ACHN (cell line): Measurements from ENCODE around the gene DCLK1.
A peak's percentile ranks its signal among the peaks of the same experiment; 100 is the strongest.

Experiments
- DNase-seq: peaks from one replicate; pipeline ENCODE4 v3.0.0-alpha.2; 2015
- in situ Hi-C: cut with HindIII; loops from 2 replicates; pipeline ENCODE4 v1.10.0; 2017; ENCODE audit warnings: low sequenced_read_pairs, low pct_ligation_motif_present, low pct_unique_long_range_greater_than_20kb

The DCLK1 gene

GRCh38 chr13:36062249-36062648, 68.9 kb downstream of the DCLK1 start:
- DNase-seq = no peak
- in situ Hi-C loops = no loop called here

DNA sequence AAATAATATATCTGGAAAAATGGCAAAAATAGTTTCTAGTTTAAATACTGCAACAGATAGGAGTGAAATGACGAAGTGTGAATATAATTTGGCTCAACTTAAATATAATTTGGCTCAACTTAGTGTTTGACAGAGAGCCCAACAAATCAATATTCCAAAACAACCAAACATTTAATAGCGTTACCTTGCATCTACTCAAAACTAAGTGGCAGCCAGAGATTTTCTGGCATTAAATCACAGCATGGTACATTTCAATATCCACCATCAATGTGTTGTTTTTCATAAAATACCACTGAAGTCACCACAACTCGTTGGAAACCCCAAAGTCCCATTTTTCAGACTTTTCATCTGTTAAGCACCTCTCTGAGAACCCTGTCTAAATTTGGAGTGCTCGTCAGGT, 69.6 kb downstream of the DCLK1 start:
- in situ Hi-C loops = no loop called here
- DNase-seq = no peak

DNA sequence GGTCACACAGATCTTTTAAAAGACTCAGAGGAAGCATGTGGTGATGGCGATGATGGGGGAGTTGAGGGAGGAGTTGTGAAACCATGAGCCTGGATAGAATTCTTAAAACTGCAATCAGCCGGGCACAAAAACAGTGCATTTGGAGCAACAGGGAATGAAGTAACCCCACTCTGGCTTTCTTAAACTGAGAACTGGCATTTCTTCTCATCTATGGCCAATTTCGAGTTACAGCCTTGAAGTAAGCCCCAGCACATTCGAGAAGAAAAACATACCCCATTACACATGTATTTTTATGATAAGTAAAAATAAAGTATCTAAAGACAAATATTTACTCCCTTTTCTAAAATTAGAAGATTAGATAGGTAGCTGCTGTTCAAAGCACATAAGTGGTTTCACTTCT, 70.1 kb downstream of the DCLK1 start:
- in situ Hi-C loops = no loop called here
- no peak for DNase-seq

DNA sequence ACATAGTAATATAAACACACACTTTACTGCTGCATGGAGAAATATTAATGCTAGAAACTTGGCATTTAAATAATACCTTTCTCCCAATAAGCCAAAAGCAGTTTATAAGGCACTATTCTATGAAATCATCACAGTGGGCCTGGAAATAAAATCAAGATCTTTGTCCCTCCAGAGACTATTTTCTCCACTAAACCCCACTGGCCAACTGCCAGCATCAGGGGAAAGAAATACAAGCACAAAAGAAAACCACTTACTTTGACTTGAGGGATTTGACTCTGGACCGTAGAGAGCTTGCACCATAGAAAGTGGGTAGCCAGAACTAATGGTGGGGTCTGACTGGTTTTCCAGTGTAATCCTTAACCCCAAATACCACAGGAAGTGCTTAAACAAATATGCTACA, 71.9 kb downstream of the DCLK1 start:
- DNase-seq = no peak

DNA sequence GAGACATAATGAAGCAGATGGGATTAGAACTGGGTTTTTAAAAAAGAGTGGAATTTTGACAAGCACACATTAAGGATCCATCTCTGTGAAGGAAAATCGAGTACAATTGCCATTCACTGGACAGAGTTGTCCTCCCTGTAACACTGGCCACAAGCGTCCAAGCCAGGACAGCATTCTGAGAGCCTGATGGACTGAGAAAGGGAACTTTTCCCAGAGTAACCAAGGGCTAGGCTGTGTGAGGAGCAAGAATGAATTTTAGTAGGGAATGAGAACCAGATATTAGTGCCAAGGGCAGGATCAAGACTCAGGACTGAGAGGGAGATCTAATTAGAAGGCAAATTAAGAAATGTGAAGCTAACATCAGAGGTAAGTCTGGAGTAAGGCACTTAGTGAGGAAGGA, 73.1 kb downstream of the DCLK1 start:
- in situ Hi-C loops = no loop called here
- DNase-seq = no peak

More for the DNA sequence above, 71.9 kb downstream of the DCLK1 start:
- in situ Hi-C loops = no loop called here

GRCh38 chr13:36057547-36057946, 73.6 kb downstream of the DCLK1 start:
- in situ Hi-C loops = no loop called here

DNA sequence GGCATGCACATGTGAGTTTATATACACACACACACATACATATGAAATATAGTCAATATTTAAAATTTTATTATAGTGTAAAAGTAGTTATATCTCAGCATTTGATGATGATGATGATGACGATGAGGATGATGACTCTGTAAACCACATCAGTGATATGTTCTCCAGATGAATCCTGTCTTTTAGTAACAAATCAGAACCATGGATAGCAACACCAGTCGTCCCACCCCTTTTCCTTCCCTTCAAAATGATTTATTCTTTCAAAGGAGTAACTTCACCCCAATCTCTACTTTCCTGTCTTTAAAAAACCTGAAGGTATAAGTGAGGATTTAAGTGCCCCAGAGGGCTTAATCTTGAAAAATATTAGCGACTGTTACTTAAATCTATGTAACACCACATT, 74.1 kb downstream of the DCLK1 start:
- DNase-seq = peak; percentile 15
- in situ Hi-C loops = no loop called here

More at GRCh38 chr13:36057547-36057946, 73.6 kb downstream of the DCLK1 start:
- no peak for DNase-seq

GRCh38 chr13:36055366-36055765, 75.8 kb downstream of the DCLK1 start:
- DNase-seq = no peak
- in situ Hi-C loops = no loop called here

DNA sequence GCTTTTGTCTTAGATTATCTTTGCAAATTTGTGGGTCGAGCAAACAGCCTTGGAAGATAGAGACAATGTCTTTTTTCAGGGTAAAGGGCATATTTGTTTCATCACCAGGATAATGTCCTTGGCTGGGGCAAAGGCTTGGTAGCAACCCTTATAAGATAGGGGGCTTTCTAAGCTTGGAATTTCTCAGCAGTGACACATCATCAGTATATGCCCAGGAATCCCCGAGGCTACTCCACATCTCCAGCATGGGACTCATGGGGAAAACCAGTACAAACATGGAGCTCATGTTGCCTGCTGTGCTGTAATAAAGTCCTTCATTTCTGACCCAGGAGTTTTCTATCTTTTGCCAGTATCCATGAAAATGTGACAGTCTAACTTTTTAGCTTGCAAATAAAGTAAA, 77.1 kb downstream of the DCLK1 start:
- in situ Hi-C loops = no loop called here
- DNase-seq = no peak

DNA sequence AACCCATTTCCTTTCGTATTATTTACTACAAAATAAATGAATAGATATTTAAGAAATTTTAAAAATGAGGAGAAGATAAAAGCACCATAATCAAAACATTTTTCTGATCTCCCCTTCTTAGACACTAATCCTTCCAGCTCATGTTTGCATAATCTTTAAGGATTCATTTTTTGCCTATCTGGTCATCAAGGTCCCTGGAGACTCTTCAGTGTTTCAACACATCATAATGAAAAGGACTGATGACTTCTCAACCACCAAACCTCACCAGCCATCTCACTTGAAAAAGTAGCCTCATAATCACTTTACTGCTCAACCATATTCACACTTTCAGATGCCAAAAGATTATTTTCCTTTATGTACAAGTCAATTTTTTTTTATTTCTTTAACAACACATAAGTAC, 80.1 kb downstream of the DCLK1 start:
- no peak for DNase-seq
- in situ Hi-C loops = no loop called here

DNA sequence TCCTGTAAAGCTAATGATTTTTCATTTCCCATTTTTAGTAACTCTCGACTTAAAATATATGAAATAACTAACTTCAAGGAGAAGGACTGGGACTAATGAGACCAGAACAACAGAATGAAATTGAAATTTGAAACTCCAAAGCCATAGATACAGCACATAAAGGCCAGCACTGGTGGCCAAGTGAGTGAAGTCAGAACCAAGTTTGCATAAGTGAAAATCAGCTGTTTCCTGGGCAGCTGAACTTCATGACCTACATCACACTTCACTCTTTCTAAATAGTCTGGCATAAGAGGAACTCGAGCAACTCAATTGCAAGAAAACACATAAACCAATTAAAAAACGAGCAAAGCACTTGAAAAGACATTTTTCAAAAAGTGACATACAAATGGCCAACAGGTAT, 84.5 kb downstream of the DCLK1 start:
- DNase-seq = no peak
- in situ Hi-C loops = no loop called here

DNA sequence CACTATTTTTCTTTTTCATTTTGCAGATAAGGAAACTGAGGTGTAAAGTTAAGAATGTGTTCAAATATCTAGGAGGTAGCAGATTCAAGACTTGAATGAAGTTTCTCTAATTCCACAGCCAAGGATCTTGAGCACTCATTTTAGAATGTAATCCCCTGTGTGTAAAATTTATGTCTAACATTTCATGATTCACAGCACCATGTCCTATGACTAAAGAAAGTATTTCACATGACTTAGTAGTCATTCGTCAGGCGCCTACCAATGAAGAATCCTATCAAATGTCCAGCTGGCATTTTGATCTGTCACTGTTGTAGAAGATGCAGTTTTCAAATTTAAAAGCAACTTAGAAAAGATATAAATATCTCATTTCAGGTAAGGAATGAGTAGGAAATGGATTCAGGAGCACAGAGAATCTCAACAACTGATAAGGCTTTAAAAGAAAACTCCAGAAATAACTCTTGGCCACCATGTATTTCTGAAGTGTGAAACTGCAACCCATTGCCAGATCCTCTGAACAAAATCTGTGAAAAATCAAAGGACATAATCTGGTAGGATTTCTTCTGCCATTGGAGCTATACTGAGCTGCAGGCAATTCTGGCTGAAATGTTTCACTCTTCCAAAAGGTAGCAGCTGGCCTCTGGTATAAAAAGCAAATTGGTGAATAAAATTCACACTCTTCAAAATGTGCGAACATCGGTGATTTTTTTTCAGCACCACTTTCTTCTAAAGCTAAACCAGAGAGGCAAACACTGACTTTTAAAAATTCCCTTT, 92.2 kb downstream of the DCLK1 start:
- in situ Hi-C loops = no loop called here
- no peak for DNase-seq

DNA sequence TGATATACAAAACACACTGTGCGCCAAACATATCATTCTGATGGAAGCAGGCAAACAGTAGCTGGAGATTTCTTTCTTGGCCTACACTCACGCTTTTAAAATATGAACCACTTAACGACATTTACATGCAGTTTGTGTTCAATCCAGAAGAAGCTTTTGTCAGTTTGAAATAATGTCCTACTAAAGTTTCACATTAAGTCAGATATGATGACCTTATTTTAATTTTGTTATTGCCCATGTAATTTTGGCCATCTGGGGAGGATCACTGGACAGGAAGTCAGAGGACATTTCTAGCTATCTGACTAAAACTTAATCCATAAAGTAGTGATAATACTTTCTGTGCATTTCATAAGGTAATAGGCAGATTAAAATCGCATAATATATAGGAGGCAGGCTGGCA, 98.1 kb downstream of the DCLK1 start:
- in situ Hi-C loops = no loop called here
- DNase-seq = no peak

- in situ Hi-C loops = no loop called here
- no peak for DNase-seq
Observed at GRCh38 chr13:36031490-36031889, 99.7 kb downstream of the DCLK1 start.

DNA sequence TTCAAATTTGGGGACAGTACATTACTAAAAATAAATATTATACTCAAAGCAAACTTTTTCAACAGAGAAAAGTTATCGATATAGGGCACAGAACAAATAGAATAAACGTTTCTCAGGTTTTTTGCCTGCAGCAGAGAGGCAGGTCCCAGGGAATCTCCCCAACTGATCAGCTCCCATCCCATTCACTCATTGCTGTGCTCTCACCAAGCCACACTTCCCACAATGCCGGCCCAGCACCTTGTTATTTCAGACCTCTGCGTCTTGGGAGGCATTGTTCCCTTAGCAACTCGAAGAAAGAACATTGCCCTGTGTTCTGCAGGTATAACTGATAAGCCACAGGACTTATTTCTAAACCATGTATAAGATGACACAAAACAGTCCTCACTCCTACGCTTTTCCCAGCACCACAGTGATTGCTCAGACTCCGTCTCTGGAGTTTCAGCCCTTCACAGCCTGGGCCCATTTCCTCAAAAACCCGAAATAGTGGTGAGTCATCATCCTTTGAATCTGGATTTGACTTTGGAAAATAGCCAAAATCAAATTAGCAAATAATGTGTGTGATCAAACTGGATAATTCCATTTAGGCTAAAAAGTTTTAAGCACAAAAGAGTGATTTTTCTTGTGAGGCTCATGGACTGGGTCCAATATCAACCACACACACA, 100.4 kb downstream of the DCLK1 start:
- in situ Hi-C loops = no loop called here
- no peak for DNase-seq

GRCh38 chr13:36029166-36029565, 102.0 kb downstream of the DCLK1 start:
- in situ Hi-C loops = no loop called here
- no peak for DNase-seq

DNA sequence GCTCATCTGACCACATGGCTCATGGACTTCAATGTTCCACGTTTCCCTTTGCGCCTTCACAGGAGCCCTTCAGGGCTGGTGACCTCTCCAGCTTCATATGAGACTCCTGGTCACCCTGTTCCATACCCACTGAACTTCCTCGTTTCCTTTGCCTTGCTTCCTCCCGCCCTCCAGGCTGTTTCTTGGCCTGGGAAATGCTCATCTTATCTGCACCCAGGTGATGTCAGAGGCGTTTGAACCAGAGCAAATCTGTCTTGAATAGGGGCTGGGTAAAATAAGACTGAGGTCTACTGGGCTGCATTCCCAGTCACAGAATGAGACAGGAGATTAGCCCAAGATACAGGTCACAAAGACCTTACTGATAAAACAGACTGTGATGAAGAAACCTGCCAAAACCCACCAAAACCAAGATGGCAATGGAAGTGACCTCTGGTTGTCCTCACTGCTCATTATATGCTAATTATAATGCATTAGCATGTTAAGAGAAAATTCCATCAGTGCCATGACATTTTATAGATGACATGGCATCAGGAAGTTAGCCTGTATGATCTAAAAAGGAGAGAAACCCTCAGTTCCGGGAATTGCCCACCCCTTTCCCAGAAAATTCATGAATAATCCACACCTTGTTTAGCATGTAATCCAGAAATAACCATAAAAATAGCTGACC, 102.7 kb downstream of the DCLK1 start:
- no peak for DNase-seq
- in situ Hi-C loops = no loop called here

DNA sequence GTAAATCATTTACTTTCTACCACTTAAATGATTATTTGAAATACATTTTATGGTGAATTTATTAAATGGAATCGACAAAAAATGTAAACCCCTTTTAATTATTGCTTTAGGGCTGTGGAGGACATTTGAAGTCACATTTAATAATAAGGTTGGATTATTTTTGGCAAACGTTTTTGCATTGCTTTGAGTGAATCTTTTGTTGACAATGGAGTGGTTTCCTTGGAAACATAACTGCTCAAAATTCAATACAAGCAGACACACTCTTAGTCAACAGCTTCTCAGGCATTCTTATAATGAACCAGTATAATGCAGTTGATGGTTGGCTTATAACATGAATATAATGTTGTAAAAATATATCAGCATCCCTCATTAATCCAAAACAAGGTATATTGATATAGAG, 104.7 kb downstream of the DCLK1 start:
- in situ Hi-C loops = no loop called here
- no peak for DNase-seq

GRCh38 chr13:36014763-36015162, 116.4 kb downstream of the DCLK1 start:
- in situ Hi-C loops = no loop called here
- no peak for DNase-seq
